GM19035 (cell line): ENCODE measurements around the gene PNPLA2.

Experiments used
- ATAC-seq: cut with Tn5 transposase; IDR thresholded peaks from one replicate; pipeline ENCODE4 v1.9.1; 2021; ENCODE audit not compliant: unreplicated experiment

PNPLA2 gene

GRCh38 chr11:798093-798713, 20.5 kb upstream of the PNPLA2 start, which contains the start of gene SLC25A22:
TSS of gene SLC25A22 (minus strand) at chr11:798281. CDS start at chr11:795006, 3,275 bp downstream.
- ATAC-seq: peak; percentile 59

- ATAC-seq: no peak
Observed at GRCh38 chr11:799641-800316, 18.9 kb upstream of the PNPLA2 start.

GRCh38 chr11:800473-800872, 18.2 kb upstream of the PNPLA2 start:
- no peak for ATAC-seq

GRCh38 chr11:801097-801780, 17.5 kb upstream of the PNPLA2 start:
- no peak for ATAC-seq

- no peak for ATAC-seq
Observed at GRCh38 chr11:802018-802617, 16.6 kb upstream of the PNPLA2 start.

- ATAC-seq: no peak
Observed at GRCh38 chr11:802693-803466, 15.8 kb upstream of the PNPLA2 start.

- no peak for ATAC-seq
Observed at GRCh38 chr11:803467-803742, 15.3 kb upstream of the PNPLA2 start.

- ATAC-seq: no peak
Observed at GRCh38 chr11:803770-804598, 14.7 kb upstream of the PNPLA2 start.

- ATAC-seq: no peak
Observed at GRCh38 chr11:804599-804964, 14.1 kb upstream of the PNPLA2 start.

- ATAC-seq: no peak
Observed at GRCh38 chr11:808427-809286, 10.1 kb upstream of the PNPLA2 start.

- peak; percentile 70 for ATAC-seq
Observed at GRCh38 chr11:809287-810039, 9.3 kb upstream of the PNPLA2 start, which contains the start of gene RPLP2. TSS of gene RPLP2 (plus strand) at chr11:809967. CDS start at chr11:810235, 268 bp downstream.

- no peak for ATAC-seq
Observed at GRCh38 chr11:810040-810567, 8.6 kb upstream of the PNPLA2 start.

- ATAC-seq: no peak
Observed at GRCh38 chr11:811446-812245, 7.1 kb upstream of the PNPLA2 start.

GRCh38 chr11:812390-812789, 6.3 kb upstream of the PNPLA2 start:
- no peak for ATAC-seq

- no peak for ATAC-seq
Observed at GRCh38 chr11:813072-813455, 5.7 kb upstream of the PNPLA2 start.

- ATAC-seq: no peak
Observed at GRCh38 chr11:813456-814096, 5.1 kb upstream of the PNPLA2 start.
